EL (cell line): ENCODE measurements around the gene NMBR.
"Not testable (repeated sequence)": the region's sequence is repeated elsewhere in the genome, so short reads cannot be mapped to it uniquely, and the experiment has no call there.

ENCODE experiments used
- DNase-seq: peaks from one replicate; pipeline ENCODE4 v3.0.0-alpha.2; 2016

The NMBR gene

DNA sequence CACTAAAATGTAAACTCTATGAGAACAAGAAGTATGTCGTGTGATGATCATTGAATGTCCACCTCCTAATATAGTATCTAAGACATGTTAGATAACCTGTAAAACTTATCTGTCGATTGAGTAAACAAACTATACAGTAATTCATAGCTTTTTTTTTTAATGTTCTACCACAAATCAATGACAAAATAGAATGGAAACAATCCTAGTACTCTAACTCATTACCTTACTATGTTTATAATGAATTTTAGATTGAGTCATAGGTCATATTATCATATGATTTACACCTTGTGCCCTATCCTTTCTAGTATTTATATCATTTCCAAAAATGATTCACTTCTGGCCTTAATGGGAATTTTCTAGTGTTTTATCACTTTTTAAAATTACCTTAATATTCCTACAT lies 6.3 kb upstream of the NMBR start:
- no peak for DNase-seq

GRCh38 chr6:142152746-142153145 lies 5.8 kb upstream of the NMBR start:
- DNase-seq = peak; percentile 85

- not testable (repeated sequence) for DNase-seq
Observed at GRCh38 chr6:142141531-142141930, 5.4 kb downstream of the NMBR start.

DNA sequence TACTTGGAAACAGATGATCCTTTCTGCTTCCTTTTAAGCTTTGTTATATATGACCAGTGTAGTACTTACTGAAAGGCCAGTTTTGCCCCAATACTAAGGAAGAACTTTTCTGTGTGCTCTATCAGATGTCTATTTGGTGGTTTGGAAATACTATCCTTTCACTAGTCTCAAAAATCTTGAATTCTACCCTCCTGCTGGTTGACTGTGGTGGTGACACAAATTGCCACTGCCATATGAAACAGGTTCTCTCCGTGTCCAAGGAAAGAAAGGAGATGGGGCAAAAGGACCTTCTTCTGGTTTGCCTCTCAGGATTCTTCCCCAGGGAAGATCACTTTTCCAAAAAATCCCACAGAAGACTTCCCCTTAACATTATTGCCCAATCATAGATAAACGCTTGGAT lies 8.0 kb downstream of the NMBR start:
- DNase-seq = no peak

DNA sequence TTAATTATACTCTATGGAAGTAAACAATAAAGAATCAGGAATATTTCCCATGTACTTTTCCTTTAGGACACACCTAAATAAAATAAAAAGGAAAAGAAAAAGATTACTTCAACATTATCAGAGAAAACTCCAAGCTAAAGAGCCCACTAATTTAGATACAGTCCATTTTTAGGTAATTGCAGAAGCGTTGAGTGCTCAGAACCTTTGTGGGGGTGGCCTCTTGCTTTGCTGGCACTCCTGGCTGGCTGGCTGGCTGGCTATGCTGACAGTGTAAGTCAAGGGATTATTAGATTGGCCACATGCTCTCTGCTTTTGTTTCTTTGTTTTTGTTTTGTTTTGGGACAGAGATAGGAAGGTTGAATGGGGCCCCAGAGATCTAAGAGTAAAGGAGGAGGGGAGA lies 14.3 kb downstream of the NMBR start, which contains the start of gene GJE1:
TSS of gene GJE1 (plus strand) at position 301 of the 400 bp plus-strand sequence. CDS start 234 bp downstream, outside the sequence.
- no peak for DNase-seq

GRCh38 chr6:142130814-142131213 lies 16.1 kb downstream of the NMBR start:
- DNase-seq = no peak

DNA sequence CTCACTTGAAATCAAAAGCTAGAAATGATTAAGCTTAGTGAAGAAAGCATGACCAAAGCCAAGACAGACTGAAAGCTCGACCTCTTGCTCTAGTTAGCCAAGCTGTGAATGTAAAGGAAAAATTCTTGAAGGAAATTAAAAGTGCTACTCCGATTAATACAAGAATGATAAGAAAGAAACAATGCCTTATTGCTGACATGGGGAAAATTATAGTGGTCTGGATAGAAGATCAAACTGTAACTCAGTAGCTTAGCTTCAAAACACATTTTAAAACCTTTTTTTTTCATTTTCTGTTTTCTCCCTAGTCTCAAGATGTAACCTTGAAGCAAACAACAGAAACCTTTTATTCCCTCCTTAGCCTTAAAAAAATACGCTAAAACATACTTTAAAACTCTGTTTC lies 25.6 kb downstream of the NMBR start:
- no peak for DNase-seq

DNA sequence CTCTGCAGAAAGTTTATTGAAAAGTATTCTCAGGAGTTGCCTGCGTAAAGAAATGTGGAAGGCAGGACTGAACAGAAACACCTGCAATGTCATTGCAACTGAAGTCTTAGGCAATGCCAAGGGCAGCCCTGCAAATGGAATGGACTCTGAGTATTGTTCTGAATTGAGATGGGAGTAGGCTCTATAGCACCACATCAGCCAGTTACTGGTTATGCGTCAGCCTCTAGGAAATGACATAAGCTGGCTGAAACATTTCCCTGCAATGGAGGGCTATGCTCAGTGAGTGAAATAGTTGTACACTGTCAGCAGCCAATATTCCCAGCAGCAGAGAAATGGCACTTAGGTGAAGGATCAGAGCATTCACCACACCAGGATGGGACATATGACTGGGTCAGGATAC lies 28.0 kb downstream of the NMBR start:
- DNase-seq = peak; percentile 6

GRCh38 chr6:142118328-142118727 lies 28.6 kb downstream of the NMBR start:
- DNase-seq = no peak

DNA sequence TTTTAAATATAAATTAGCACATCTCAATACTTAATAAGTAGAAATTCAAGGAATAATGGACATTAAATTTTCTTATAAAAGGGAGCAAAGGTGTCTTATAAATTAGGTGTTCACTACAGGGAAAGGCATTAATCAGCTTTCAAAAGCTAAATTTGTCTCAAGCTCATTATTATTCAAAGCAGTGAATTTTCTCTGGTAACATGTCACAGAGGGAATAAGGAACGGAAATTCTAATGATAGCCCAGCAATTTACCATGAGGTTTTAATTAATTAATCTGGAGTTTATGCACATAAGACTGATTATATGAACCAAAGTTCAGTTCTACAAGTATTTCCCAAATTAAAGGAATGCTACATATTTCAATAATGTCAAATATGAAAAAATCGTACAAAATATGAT lies 29.6 kb downstream of the NMBR start:
- DNase-seq = no peak

GRCh38 chr6:142112451-142113061 lies 34.4 kb downstream of the NMBR start:
- peak; percentile 72 for DNase-seq

GRCh38 chr6:142110820-142111219 lies 36.1 kb downstream of the NMBR start:
- not testable (repeated sequence) for DNase-seq

DNA sequence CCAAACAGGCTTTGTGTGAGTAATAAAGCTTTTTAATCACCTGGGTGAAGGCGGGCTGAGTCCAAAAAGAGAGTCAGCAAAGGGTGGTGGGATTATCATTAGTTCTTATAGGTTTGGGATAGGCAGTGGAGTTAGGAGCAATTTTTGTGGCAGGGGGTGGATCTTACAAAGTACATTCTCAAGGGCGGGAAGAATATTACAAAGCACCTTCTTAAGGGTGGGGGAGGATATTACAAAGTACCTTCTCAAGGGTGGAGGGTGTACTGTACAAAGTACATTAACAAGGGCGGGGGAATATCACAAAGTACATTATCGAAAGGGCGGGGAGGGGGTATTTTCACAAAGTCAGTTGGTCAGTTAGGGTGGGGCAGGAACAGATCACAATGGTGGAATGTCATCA lies 42.1 kb downstream of the NMBR start:
- not testable (repeated sequence) for DNase-seq

- DNase-seq = peak; percentile 50
Observed at GRCh38 chr6:142088858-142089216, 58.1 kb downstream of the NMBR start.

DNA sequence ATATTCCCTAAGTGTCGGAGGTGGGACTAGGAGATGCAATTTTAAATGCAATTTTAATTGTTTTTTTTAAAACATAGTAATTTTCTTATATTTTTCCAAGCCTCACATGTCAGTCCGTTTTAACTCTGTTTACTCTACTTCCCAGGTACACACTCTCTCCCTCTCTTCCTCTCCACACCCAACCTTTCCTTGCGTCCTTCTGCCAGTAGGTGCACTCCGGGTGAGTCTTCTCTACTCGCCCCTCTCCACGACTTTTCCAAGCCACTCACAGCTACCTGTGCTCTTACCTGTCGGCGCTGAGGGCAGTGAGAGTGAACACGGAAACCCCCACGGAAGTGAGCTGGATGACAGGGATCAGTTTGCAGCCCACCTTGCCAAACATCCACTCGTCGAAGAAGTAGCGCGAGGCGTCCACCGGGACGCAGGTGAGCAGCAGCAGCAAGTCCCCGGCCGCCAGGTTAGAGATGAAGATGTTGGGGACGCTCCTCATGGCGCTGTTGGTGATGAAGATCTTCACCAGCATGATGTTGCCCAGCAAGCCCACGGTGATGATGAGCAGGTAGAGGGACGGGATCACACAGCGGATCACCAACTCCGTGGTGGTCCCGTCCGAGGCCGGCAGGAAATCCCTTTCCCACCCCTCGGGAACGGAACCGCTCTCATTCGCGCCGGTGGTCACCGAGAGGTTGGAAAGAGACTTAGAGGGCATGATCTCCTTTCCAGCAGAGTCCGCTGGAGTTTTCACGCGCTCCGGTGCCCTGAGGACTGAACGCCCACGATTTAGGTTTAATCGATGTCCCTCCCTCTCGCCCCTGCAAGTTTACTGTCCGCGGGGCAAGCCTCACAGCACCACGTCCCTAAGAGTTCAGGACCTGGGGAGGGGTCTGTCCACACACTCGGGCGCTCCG lies 58.7 kb downstream of the NMBR start:
- DNase-seq = no peak

DNA sequence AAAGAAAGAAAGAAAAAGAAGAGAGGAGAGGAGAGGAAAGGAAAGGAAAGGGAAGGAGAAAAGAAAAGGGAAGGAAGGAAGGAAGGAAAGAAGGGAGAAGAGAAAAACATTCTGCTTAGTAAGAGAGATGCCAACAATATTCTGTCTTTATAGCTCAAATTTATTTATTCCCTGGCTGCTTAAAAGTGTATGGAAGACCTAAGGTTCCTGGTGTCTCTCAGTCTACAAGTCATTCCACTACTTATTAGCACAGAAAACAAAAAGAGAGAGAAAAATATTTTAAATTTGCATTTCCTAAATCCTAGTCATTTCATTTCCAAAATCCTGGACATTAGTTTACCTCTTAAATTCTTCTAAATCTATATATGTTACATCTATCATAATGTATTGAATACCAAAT lies 67.8 kb downstream of the NMBR start:
- DNase-seq = no peak

DNA sequence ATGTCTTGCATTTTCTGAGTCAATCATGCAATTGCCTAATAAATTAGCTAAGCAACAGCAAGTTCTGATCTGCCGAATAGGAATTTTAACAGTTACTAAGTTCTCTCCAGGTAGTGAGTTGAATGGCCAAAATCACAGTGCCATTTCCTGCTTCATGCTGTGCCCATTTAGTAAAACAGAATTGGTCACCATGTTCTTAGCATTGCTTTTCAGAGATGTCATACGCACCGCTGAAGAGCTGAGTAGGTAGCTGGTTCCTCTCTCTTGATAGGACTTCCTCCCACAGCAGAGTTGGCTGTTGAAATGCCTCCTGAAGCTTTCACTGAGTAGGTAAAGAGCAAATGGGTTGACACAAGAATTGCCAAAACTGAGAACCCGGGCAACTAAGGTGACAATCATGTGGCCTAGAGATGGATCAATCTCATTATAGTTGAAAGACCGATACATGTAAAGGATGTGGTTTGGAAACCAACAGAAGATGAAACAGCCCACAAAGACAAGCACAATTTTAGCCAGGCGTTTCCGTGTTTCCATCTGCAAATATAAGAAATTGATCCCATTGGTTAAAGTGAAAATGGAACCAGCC lies 71.3 kb downstream of the NMBR start:
- DNase-seq = no peak

DNA sequence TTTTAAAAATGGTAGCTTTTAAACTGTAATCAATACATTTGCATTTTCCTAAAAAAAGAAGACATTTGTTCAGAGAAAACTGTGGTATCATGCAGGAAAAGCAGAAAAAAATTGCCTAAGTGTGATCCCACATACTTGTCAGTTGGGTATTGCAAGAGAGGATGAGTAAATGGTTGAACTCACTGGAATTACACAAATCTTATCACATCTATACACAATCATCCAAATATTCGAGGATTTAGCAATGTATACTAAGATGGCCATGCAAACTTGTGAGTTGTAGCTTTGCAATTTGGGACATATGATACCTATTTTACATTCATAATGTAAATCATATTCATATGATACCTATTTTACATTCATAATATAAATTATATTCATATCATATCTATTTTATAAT lies 72.4 kb downstream of the NMBR start:
- DNase-seq = no peak

- DNase-seq = no peak
Observed at GRCh38 chr6:142071981-142072380, 74.9 kb downstream of the NMBR start.

GRCh38 chr6:142068416-142068815 lies 78.5 kb downstream of the NMBR start:
- no peak for DNase-seq

GRCh38 chr6:142062861-142063260 lies 84.1 kb downstream of the NMBR start:
- not testable (repeated sequence) for DNase-seq

DNA sequence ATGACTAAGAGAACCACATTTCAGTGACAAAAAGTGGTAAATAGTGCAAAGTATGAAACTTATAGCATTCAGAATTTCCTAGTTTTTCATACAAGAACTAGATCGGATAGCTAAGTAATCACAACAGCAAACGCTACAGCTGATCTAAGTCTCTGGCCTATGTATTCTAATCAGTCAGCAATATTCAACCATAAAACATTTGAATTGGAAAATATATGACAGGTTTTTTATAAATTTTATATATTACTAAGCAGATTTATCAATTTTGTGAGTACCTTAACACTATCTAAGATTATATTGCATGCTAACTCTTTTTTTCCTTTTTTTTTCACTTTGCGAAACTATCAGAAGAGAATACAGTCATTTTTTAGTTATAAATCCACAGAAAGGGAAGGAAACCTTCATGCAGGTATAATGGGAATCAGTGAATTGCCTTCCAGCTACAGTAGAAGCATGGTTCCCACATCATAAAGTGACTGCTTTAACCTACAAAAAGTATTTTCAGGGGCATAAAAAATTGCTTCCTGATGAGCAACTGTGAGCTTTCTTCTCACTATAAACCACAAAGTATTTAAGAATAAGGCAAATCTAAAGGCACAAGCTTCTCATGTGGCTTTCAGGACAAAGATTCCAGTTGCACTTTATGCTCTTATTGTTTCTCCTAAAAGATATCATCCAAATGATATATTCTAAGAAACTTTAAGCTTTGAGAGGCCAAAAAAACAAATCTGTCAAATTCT lies 88.2 kb downstream of the NMBR start:
- DNase-seq = no peak

GRCh38 chr6:142055219-142055618 lies 91.7 kb downstream of the NMBR start:
- no peak for DNase-seq
